ENCODE results near the gene CAMTA2. TPM values are rescaled to one million over a fixed set of nuclear protein-coding genes. Genes with fewer than 3 reads are reported as not detected.

CAMTA2 gene
- total RNA-seq, 3 donors from 2014 or later: 11.0 to 17.7 (median 13.5) TPM

DNA sequence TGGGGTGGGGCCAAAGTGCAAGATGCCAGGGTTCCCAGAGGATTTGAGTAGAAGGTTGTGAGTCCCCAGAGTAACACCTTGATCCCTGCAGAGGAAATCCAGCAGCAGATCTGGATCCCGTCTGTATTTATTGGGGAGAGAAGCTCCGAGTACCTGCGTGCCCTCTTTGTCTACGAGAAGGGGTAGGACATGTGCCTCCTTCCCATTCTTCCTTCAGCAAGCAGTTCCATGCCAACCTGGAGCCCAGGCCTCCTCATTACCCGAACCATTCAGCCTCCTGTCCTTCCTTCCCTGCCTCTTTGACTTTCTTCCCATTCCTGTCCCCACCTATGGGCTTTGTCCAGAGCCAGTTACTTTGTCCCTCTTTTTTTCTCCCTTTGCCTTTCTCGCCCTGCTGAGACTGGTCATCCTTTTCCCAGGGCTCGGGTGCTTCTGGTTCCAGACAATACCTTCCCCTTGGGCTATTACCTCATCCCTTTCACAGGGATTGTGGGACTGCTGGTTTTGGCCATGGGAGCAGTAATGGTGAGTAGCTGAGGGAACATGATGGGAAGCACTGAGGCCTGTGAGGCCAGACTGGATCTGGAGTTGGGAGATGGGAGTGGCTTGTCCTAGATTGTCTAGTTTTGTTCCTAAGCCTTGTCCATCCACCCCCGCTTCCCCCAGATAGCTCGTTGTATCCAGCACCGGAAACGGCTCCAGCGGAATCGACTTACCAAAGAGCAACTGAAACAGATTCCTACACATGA, 44.5 kb downstream of the CAMTA2 start:
- TF ChIP-seq POLR2A (IDR thresholded peaks at IDR 0.05) (no peak), POLR2AphosphoS5 (IDR thresholded peaks at IDR 0.05) (no peak)
- TF ChIP-seq, protein P1, sequence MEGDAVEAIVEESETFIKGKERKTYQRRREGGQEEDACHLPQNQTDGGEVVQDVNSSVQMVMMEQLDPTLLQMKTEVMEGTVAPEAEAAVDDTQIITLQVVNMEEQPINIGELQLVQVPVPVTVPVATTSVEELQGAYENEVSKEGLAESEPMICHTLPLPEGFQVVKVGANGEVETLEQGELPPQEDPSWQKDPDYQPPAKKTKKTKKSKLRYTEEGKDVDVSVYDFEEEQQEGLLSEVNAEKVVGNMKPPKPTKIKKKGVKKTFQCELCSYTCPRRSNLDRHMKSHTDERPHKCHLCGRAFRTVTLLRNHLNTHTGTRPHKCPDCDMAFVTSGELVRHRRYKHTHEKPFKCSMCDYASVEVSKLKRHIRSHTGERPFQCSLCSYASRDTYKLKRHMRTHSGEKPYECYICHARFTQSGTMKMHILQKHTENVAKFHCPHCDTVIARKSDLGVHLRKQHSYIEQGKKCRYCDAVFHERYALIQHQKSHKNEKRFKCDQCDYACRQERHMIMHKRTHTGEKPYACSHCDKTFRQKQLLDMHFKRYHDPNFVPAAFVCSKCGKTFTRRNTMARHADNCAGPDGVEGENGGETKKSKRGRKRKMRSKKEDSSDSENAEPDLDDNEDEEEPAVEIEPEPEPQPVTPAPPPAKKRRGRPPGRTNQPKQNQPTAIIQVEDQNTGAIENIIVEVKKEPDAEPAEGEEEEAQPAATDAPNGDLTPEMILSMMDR (IDR thresholded peaks at IDR 0.05): no peak
- Histone ChIP-seq H3K27me3 (no peaks in the 10 kb centered on the region), H3K4me1 (peaks cover 25 to 47% of the 10 kb centered on the region in 2 donors), H3K4me3 (no peak overlapping the region), H3K27ac (peak overlapping the region in 1 of 2 donors; percentile 20), H3K9me3 (no peaks in the 10 kb centered on the region), H3K36me3 (no peaks in the 10 kb centered on the region)
- DNase-seq (ENCODE audit: low spot score in 2 of 2): no peak
- intact Hi-C loops (cut with DNase I; ENCODE audit: low total_unique reads): loop anchor here (2.0 kb wide), 1 partner anchor 24 kb away; the partner anchor contains the start of gene SPAG7

- Histone ChIP-seq H3K9me3 (no peaks in the 10 kb centered on the region), H3K36me3 (no peaks in the 10 kb centered on the region), H3K27ac (peak overlapping the region; percentile 97), H3K27me3 (no peaks in the 10 kb centered on the region), H3K4me1 (peaks cover 24 to 41% of the 10 kb centered on the region in 2 donors), H3K4me3 (peak overlapping the region; percentile 83 to 85 (median 83))
- TF ChIP-seq POLR2A (IDR thresholded peaks at IDR 0.05) (no peak), POLR2AphosphoS5 (IDR thresholded peaks at IDR 0.05) (no peak)
- TF ChIP-seq, protein P1 (IDR thresholded peaks at IDR 0.05): no peak
- intact Hi-C loops (cut with DNase I; ENCODE audit: low total_unique reads): no loop called here
- DNase-seq (ENCODE audit: low spot score in 2 of 2): no peak
Measured at GRCh38 chr17:4941319-4941610, 46.2 kb downstream of the CAMTA2 start.

DNA sequence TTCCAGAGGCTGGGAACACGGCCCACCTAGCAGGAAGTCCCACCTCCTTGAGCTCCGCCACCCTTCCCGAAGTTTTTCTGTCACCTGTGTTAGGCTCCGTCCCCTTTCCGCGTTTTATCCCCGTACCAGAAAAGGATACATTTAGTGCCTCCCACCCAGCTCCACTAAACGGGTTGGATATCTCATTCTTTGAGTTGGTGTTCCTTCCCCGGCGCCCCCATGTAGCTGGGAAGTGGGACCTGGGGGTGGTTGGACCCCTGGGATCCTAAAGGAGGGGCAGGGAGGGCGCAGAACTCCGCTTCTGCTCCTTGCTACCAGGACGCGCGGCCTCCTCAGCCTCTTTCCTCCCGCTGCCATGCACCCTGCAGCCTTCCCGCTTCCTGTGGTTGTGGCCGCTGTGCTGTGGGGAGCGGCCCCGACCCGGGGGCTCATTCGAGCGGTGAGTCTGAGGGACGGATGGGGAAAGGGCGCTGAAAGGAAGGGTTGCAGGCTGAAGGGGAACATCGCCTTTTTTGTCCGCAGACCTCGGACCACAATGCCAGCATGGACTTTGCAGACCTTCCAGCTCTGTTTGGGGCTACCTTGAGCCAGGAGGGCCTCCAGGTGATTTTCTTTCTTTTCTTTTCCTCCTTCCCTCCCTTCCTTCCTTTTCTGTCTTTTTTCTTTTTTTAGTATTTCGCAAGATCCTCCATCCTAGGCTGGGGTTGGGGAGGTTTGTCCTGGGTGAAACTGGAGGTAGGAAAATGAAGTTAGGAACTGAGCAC, 46.7 kb downstream of the CAMTA2 start:
- peak in 1 of 2 donors; percentile 72 for DNase-seq (ENCODE audit: low spot score in 2 of 2)

GRCh38 chr17:4939796-4940554, 47.5 kb downstream of the CAMTA2 start, which contains the start of the genes RNF167 and SLC25A11:
Gene RNF167, plus strand, starts transcription at chr17:4940268. Its CDS starts 642 bp downstream, at chr17:4940910.
Gene SLC25A11, minus strand, starts transcription at chr17:4940046. Its CDS starts 136 bp downstream, at chr17:4939910.
- peak within 1 kb of the TSS; percentile 97 for H3K27ac ChIP-seq
- DNase-seq (ENCODE audit: low spot score in 2 of 2): peak; percentile 95 to 97
- no peaks in the 10 kb centered on the region for H3K9me3 ChIP-seq
- H3K4me1 ChIP-seq: peaks cover 17 to 29% of the 10 kb centered on the region in 2 donors
- no peaks in the 10 kb centered on the region for H3K36me3 ChIP-seq
- intact Hi-C loops (cut with DNase I; ENCODE audit: low total_unique reads): no loop called here
- H3K4me3 ChIP-seq: peak within 1 kb of the TSS; percentile 83 to 85 (median 83)
- TF ChIP-seq, protein P1 (IDR thresholded peaks at IDR 0.05): no peak
- TF ChIP-seq POLR2AphosphoS5 (IDR thresholded peaks at IDR 0.05): peak; percentile 73 to 82 (median 76)
- TF ChIP-seq POLR2A (IDR thresholded peaks at IDR 0.05): no peak
- no peaks in the 10 kb centered on the region for H3K27me3 ChIP-seq

More for the DNA sequence above, 46.7 kb downstream of the CAMTA2 start:
- peak overlapping the region; percentile 83 to 85 (median 83) for H3K4me3 ChIP-seq
- no peaks in the 10 kb centered on the region for H3K27me3 ChIP-seq
- intact Hi-C loops (cut with DNase I; ENCODE audit: low total_unique reads): no loop called here
- TF ChIP-seq POLR2AphosphoS5 (IDR thresholded peaks at IDR 0.05) (no peak), POLR2A (IDR thresholded peaks at IDR 0.05) (no peak)
- TF ChIP-seq, protein P1 (IDR thresholded peaks at IDR 0.05): no peak
- peaks cover 19 to 36% of the 10 kb centered on the region in 2 donors for H3K4me1 ChIP-seq
- H3K9me3 ChIP-seq: no peaks in the 10 kb centered on the region
- no peaks in the 10 kb centered on the region for H3K36me3 ChIP-seq
- peak overlapping the region; percentile 97 for H3K27ac ChIP-seq

Data from breast epithelium (tissue), 4 donors.